HG03159 (cell line): ENCODE results near the gene IBA57.
"Not testable (repeated sequence)": the region's sequence is repeated elsewhere in the genome, so short reads cannot be mapped to it uniquely, and the experiment has no call there.

Experiments used
- ATAC-seq: cut with Tn5 transposase; IDR thresholded peaks from one replicate; pipeline ENCODE4 v1.9.1; 2021; ENCODE audit warnings: mild to moderate bottlenecking, moderate library complexity; ENCODE audit not compliant: unreplicated experiment

The IBA57 gene

DNA sequence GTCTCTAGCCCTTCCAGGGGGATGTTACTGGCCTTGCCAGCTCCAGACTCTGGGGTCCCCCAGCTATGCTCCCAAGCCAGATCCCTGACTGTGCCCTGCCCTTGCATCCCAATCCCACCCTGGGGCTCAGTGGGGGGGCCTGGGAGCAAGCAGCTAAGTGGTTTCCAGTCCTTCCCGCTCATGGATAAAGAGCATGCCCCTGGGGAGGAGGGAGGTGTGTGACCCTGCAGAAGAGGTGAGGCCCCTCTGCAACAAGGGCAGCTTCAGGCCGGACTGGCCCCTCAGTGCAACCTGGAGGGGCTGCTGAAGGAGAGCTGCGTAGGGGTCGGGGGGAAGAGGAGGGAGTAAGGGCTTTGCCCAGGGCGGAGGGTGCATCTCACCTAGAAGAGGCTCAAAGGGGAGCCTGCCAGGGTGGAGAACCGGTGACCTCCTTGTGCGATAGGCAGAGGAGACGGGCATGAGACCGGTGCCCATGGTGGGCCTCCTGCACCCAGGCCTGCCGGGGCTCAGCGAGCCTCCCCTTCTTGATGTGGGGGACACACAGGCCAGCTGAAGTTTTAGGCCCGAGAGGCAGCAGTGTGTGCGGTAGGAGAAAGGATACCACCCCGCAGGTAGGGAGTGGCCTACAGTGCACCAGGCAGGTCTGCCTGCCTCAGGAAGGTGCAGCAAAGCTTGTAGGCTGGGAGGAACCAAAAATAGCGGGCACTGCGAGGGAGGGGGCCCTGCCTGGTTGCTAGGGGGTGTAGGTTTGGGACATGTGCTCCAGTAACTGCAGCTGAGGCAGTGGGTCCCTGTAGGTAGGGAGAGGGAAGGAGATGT lies 45.3 kb downstream of the IBA57 start:
- no peak for ATAC-seq

DNA sequence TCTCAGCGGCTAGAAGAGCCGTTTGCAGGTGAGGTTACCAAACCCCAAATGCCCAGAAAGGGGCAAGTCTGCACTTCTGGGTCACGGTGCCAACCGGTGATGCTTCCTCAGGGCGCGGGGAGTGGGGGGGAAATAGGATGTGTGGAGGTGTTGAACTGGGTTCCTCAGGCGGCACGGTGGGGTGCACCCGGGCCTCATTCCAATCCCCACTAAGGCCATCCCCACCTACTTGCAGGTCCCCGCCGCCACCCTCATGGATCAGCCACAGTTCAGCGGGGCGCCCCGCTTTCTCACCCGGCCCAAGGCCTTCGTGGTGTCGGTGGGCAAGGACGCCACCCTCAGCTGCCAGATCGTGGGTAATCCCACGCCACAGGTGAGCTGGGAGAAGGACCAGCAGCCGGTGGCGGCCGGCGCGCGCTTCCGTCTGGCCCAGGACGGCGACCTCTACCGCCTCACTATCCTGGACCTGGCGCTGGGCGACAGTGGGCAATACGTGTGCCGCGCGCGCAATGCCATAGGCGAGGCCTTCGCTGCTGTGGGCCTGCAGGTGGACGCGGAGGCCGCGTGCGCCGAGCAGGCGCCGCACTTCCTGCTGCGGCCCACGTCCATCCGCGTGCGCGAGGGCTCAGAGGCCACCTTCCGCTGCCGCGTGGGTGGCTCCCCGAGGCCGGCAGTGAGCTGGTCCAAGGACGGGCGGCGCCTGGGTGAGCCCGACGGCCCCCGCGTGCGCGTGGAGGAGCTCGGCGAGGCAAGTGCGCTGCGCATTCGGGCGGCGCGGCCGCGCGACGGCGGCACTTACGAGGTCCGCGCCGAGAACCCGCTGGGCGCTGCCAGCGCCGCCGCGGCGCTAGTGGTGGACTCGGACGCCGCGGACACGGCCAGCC lies 46.2 kb downstream of the IBA57 start:
- no peak for ATAC-seq

DNA sequence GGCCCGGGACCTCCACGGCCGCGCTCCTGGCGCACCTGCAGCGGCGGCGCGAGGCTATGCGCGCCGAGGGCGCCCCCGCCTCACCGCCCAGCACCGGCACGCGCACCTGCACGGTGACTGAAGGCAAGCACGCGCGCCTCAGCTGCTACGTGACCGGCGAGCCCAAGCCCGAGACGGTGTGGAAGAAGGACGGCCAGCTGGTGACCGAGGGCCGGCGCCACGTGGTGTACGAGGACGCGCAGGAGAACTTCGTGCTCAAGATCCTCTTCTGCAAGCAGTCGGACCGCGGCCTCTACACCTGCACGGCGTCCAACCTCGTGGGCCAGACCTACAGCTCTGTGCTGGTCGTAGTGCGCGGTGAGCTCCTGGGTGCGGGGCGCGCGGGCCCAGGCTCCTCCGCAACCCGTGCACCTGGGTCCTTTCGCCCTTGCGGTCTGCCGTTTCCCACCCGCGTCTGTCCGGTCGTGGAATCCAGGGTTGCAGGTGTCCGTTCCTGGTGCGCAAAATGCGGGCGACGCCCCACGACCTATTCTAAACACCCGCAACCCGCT lies 46.9 kb downstream of the IBA57 start:
- no peak for ATAC-seq

DNA sequence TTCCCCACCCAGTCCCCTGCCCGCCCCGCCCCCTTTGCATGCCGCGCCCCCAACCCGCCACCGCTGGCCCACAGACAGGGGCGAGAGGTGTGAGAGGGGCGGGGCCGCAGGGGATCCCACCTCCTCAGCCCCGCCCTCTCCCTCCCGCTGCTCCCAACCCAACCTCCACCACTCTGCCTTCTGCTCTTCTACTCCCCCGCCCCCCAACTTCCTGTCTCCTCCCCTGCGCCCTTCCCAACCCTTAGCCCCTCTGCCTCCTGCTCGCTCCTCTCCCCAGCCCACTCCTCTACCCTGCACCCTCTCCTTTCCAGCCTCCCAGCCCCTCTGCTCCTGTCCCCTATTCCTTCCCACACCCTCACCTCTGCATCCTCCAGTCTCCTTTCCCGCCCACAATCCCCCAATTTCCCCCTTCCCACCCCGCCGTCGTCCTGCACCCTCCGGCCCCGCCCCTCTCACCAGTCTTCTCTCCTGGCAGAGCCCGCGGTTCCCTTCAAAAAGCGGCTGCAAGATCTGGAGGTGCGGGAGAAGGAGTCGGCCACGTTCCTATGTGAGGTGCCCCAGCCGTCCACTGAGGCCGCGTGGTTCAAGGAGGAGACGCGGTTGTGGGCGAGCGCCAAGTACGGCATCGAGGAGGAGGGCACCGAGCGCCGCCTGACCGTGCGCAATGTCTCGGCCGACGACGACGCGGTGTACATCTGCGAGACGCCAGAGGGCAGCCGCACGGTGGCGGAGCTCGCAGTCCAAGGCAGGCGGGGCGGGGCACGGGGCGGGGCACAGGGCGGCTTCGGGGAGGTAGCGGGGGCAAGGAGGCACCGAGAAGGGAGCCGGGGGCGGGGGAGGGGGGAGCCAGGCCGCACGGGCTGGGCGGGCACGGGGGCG lies 47.6 kb downstream of the IBA57 start:
- ATAC-seq: peak; percentile 92

DNA sequence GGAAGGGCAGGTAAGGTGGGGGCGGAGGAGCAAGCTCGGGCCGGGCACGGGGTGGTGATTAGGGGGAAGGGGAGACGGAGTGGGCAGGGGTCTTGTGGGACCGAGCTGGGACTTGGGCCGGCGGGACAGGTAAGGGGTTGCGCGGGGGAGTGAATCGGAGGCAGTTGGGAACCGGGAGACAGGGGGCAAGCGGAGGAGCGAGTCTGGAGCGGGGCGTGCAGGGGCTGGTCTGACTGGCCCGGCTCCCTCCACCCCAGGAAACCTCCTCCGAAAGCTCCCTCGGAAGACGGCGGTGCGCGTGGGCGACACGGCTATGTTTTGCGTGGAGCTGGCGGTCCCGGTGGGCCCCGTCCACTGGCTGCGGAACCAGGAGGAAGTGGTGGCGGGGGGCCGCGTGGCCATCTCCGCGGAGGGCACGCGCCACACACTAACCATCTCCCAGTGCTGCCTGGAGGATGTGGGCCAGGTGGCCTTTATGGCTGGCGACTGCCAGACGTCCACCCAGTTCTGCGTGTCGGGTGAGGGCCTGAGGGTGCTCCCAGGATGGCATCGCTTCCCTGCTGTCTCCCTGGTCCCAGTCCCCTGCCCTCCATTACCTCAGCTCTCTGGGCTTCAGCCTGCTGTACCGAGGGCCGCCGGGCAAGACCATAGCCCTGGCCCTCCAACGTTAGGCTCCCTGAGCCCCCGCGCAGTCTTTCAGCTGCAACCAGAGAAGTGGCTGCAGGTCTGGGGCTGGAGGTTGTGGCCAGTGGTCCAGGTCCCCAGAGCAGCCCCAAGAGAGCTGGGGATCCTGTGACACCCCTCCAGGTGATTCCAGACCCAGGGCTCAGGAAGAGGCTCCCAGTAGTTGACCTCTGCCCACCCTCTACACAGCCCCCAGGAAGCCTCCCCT lies 48.6 kb downstream of the IBA57 start:
- ATAC-seq: no peak

DNA sequence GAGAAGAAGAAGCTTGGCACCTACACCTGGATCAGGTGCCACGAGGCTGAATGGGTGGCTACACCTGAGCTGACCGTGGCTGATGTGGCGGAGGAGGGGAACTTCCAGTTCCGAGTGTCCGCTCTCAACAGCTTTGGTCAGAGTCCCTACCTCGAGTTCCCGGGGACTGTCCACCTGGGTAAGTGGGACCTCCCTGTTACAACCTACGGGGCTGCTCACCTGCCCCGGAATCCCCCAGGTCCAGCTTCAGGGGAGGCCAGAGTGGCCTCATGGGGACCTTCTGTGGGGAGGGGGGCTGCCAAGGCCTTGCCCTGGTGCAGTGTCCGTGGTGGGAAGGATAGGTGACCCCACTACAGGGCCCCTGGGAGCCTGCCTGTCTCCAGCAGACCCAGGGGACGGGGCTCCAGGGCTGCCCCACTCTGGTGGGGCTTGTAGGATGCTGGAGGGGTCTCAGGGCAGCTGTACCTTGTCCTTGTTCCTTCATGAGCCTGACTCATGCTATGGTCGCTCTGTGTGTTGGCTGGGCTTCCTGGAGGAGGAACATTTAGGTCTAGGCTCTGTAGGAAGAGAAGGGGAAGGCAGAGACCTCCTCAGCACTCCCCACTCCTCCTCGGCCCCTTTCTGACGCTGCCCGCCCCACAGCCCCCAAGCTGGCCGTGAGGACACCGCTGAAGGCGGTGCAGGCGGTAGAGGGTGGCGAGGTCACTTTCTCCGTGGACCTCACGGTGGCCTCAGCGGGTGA lies 49.5 kb downstream of the IBA57 start:
- no peak for ATAC-seq

DNA sequence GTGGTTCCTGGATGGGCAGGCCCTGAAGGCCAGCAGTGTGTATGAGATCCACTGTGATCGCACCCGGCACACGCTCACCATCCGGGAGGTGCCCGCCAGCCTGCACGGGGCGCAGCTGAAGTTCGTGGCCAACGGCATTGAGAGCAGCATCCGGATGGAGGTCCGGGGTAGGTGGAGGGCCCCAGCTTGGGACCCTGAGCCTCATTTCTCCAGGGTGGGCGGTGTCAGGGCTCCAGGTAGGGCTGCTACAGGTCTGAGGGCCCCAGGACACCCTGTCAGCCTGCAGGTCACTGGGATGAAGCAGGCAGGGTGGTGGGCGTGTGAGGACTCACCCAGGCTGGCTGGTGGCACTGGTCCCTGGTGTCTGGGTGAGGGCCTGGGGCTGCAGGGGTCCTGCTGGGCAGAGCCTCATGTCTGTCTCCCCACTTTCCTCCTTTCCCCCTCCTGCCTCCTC lies 50.1 kb downstream of the IBA57 start:
- ATAC-seq: no peak

DNA sequence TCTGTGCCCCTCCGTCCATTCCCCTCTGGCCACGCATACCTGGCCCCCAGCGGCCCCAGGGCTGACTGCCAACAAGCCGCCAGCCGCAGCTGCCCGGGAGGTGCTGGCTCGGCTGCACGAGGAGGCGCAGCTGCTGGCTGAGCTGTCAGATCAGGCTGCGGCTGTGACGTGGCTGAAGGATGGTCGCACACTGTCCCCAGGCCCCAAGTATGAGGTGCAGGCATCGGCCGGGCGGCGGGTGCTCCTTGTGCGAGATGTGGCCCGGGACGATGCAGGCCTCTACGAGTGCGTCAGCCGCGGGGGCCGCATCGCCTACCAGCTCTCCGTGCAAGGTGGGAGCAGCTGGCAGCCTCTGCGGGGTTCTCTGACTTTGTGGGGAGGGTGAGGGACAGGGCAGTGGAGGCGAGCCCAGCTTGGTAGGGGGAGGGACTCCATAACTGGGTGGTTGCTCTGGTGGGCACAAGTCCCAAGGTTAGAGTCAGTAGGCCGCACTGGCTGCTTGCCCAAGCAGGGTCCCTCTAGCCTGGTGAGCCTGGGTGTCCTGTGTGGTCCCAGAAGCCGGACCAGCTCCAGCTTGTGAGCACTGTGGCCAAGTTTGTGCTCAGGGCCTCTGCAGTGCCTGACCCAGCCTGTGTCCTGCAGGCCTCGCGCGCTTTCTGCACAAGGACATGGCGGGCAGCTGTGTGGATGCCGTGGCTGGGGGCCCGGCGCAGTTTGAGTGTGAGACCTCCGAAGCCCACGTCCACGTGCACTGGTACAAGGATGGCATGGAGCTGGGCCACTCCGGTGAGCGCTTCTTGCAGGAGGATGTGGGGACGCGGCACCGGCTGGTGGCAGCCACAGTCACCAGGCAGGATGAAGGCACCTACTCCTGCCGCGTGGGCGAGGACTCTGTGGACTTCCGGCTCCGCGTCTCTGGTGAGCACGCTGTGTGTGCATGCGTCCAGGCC lies 51.0 kb downstream of the IBA57 start:
- ATAC-seq: no peak

DNA sequence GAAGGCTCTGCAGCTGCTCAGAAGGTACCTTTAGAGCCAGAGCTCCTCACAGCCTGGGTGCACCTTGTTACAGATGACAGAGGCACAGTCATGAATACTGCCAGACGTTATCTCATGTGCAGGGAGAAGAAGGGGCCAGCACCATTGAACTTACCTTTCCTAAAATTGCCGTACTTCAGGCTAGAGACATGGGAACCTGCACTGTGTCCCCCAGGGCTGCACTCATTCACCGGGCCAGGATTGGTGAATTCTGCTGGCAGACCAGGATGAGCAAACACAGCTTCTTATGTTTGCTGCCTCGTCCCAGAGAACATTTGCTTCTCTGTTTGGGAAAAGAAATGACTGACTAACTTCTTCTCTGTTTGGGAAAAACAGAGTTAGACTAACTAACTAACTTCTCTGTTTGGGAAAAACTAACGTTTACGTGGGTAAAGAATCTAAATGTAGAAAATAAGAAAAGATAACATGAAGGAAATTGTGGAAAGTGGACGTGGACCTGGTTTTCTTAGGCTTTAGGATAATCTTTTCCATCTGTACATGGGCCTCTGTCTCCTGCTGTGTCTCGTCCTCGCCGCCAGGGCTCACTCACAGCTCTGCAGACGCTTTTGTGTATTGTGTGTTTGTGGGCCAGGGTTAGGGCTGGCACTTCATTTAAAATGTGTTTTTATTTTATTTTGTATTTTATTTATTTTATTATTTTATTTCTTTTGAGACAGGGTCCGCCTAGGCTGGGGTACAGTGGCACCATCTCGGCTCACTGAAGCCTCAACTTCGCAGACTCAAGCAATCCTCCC lies 52.1 kb downstream of the IBA57 start:
- ATAC-seq: no peak

DNA sequence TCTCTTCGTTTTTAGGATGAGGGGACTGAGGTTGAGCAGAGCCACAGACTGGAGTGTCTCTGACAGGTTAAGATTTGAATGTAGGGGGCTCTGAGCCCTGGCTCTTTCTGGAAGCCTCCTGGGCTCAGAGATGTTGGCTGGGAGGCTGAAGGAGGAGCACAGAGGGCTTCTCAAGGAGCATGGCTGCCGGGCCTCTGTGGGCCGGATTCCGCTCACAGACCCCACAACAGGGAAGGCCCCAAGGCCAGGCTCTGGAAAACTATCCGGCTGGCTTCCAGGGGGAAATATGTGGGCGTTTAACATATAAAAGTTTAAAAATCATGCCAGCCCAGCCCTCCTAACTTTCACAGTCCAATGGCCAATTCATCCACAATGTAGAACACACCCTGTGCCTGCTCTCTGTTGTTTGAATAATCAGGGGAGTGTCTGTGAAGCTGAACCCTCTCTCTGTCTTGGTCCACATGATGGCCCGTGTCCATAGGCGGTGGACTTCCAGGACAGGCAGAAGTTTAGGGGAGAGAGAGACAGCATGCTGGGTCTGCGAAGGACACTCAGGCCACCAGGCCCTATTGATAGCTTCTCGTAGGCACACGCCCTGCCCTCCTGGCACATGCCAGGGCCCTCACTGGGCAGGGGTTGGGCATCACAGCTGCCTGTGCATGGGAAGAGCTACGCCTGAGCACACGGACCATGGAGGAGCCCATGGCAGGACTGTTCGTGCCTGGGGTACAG lies 53.1 kb downstream of the IBA57 start:
- no peak for ATAC-seq

DNA sequence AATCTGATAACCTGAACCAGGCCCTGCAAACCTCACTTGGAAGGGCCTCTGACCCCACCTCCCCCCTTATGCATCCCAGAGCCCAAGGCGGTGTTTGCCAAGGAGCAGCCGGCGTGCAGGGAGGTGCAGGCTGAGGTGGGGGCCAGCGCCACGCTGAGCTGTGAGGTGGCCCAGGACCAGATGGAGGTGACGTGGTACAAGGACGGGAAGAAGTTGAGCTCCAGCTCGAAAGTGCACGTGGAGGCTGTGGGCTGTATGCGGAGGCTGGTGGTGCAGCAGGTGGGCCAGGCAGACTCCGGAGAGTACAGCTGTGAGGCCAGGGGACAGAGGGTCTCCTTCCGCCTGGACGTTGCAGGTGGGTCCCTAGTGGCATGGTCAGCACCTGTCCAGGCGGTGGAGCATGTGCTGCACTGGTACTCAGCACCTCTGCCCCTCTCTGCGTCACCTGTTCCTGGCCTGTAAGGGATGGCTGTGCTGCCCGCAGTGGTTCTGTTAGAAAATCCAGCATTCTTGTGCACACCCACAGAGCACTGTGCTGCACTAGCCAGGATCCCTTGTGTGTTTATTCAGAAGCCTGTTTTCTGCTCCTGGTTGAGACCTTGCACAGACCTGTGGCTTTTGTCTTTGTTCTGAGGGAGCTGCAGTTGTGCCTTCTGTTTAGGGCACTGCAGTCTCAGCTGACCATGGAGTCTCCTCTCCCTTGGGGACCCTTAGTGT lies 53.8 kb downstream of the IBA57 start:
- no peak for ATAC-seq

DNA sequence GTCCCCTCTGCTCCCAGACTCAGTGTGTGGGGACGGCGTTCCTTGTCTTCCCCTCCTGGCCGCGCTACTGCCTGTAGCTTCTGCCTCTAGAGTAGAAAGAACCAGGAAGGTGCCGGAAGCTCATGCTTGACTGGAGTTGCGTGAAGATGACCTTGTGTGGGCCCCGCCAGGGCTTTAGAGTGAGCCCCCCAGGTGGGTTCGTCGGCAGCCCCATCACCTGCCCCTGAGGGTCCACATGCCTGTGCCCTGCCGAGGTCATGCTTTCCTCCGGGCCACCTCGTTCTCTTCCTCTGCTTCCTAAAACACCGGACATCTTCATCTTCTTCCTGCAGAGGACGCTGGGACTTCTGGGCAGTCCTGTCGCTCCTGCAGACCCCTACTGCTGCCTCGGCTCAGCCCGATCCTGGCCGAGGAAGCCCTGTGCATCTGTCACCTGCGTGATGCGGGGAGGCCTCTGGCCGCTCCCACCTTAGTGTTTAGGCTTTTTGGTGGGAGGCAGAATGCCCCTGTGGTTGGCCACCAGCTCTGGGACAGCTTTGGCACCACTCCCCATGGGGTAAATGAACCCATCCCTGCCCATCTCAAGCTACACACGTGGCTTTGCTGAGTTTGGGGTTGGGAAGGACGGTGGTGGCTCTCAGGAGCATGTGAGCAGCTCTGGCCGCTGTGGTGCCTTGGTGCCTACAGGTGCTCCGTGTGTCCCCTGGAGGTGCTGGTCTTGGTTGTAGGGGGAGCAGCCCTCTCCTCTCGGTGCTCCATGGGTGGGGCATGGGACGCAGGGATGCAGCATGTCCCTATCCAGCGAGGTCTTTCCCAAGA lies 54.6 kb downstream of the IBA57 start:
- ATAC-seq: no peak

DNA sequence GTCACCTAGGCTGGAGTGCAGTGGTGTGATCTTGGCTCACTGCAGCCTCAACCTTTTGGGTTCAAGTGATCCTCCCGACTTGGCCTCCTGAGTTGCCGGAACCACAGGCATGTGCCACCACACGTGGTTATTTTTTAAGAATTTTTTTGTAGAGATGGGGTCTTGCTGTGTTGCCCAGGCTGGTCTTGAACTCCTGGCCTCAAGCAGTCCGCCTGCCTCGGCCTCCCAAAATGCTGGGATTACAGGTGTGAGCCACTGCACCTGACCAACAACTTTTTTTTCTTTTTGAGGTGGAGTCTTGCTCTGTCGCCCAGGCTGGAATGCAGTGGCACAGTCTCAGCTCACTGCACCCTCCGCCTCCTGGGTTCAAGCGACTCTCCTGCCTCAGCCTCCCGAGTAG lies 55.5 kb downstream of the IBA57 start:
- ATAC-seq: not testable (repeated sequence)

DNA sequence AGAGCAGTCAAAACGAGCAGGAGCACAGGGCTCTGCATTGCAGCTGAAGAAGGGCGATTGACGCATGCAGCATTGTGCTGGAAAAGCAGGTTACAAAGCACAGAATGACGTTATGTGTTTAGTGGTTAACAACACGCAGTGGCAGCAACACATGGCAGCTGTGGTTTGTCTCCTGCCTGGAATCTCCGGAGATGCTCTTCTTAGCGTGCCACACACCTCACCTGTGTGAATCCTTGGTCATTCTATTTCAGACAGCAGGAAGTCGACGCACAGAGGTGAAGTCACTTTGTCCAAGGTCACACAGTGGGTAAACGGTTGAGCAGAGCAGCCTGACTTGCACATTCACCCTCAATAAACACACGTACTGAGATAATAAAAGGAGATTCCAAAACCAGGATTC lies 56.9 kb downstream of the IBA57 start:
- ATAC-seq: no peak
